NT2/D1 (cell line): ENCODE data around the gene SYP.

Experiments used
- SUZ12 ChIP-seq: IDR thresholded peaks from 2 replicates; pipeline ENCODE4 v1.6.1; 2011; ENCODE audit not compliant: insufficient read length, insufficient read depth; ENCODE audit errors: extremely low read depth
- YY1 ChIP-seq: IDR thresholded peaks from 2 replicates; pipeline ENCODE4 v1.6.1; 2011; ENCODE audit not compliant: insufficient read length, insufficient read depth
- ZNF274 ChIP-seq: IDR thresholded peaks from 2 replicates; pipeline ENCODE4 v1.6.1; 2011; ENCODE audit warnings: mild to moderate bottlenecking, low read depth, low read length

- TF ChIP-seq ZNF274 (no peak), SUZ12 (no peak), YY1 (no peak)
Measured at GRCh38 chrX:49233887-49234555, 34.0 kb upstream of the SYP start.
